ENCODE data around the gene KCNT1.

DNA sequence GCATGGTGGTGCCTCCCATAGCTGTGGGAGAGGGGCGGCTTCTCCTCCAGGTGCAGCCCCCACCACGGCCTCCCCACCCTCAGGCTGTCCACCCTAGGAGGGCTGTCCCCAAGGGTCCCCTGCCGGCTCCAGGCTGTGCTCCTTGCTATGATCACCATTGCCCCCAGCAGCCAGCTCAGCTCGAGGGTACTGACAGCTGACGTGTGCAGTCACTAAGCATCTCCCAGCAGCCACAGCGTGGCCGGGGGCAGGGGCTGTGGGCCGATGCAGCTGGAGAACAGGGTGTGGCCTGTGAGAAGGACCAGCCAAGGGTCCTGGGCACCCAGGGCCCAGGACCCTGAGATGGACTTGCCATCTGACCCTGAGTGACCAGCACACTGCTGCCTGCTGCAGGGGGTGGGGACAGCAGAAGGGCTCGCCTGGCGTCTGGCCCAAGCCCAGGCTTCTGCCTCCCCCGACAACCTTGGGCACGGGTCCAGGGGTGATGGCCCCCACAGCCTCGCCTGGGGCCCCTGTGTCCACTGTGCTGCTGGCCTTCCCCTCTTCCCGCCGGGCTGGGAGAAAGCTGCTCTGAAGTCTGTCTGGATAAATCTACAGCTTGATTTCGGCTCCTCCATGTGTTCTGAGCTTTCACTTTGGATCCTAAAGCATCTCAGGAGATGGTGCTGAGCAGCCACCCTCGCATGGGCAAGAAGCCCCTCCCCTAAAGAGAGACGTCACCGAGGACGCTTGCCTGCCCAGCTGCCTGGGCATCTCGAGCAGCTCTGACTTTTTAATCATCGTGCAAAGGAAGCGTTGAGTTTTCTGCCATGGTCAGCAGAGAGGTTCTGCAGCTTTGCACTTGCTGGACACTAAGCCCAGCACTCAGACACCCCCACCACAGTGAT is 5.5 kb downstream of the KCNT1 start:
- TF ChIP-seq, protein P1, sequence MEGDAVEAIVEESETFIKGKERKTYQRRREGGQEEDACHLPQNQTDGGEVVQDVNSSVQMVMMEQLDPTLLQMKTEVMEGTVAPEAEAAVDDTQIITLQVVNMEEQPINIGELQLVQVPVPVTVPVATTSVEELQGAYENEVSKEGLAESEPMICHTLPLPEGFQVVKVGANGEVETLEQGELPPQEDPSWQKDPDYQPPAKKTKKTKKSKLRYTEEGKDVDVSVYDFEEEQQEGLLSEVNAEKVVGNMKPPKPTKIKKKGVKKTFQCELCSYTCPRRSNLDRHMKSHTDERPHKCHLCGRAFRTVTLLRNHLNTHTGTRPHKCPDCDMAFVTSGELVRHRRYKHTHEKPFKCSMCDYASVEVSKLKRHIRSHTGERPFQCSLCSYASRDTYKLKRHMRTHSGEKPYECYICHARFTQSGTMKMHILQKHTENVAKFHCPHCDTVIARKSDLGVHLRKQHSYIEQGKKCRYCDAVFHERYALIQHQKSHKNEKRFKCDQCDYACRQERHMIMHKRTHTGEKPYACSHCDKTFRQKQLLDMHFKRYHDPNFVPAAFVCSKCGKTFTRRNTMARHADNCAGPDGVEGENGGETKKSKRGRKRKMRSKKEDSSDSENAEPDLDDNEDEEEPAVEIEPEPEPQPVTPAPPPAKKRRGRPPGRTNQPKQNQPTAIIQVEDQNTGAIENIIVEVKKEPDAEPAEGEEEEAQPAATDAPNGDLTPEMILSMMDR (IDR thresholded peaks at IDR 0.05), result no peak
- TF ChIP-seq POLR2A (IDR thresholded peaks at IDR 0.05), result no peak

Measured in uterus (tissue), 2 donors.